IMR-90 (cell line): Measurements from ENCODE around the gene INAVA. TPM values are rescaled to one million over a fixed set of nuclear protein-coding genes. Genes with fewer than 3 reads are reported as not detected.

Experiments used
- ATAC-seq: fragments of 200-7000 bp; cut with Tn5 transposase; 2 replicates; pipeline ENCODE4 v1.9.1; 2020; ENCODE audit warnings: low read depth, mild to moderate bottlenecking, moderate library complexity
- BruUV-seq: library from RNA; stranded (reverse); fragments of 400-500 nt; replicated peaks from 2 replicates; lab custom pipeline; 2021; lab: Mats Ljungman, UMichigan
- CTCF ChIA-PET: fragments of 300-600 bp; formaldehyde crosslinking; extraction: SDS; loops from one replicate; lab custom pipeline; 2021; ENCODE audit warnings: antibody characterized with exemption; lab: Yijun Ruan, JAX
- POLR2A ChIA-PET: fragments of 300-600 bp; sonication (Branson Sonifier 250); formaldehyde crosslinking; loops from one replicate; lab custom pipeline; 2022; ENCODE audit warnings: antibody characterized with exemption; ENCODE audit not compliant: unreplicated experiment; lab: Charles Lee
- DNase-seq: peaks from one replicate; pipeline ENCODE4 v3.0.0; 2013
- H2AFZ ChIP-seq: replicated peaks from 2 replicates; pipeline ENCODE3; 2013; ENCODE audit warnings: low read length, mild to moderate bottlenecking; ENCODE audit not compliant: poor library complexity
- H2AK5ac ChIP-seq: 2 replicates; pipeline ENCODE4 v1.6.1; 2013; ENCODE audit warnings: low read depth, low read length, inconsistent platforms
- H2AK9ac ChIP-seq: replicated peaks from 2 replicates; pipeline ENCODE3; 2013; ENCODE audit warnings: mild to moderate bottlenecking, low read depth, low read length, moderate library complexity; ENCODE audit not compliant: poor library complexity
- H2BK120ac ChIP-seq: 2 replicates; pipeline ENCODE4 v1.6.1; 2013; ENCODE audit warnings: low read depth, low read length, inconsistent platforms
- H2BK15ac ChIP-seq: 3 replicates; pipeline ENCODE4 v1.6.1; 2013; ENCODE audit warnings: low read depth, low read length, inconsistent platforms
- H2BK20ac ChIP-seq: 2 replicates; pipeline ENCODE4 v1.6.1; 2013; ENCODE audit warnings: low read depth, mild to moderate bottlenecking, inconsistent platforms, low read length, moderate library complexity
- H2BK5ac ChIP-seq: 2 replicates; pipeline ENCODE4 v1.6.1; 2013; ENCODE audit warnings: mild to moderate bottlenecking, low read depth, low read length, inconsistent platforms; ENCODE audit not compliant: poor library complexity, severe bottlenecking
- H3K14ac ChIP-seq: replicated peaks from 2 replicates; pipeline ENCODE4 v1.6.1; 2013; ENCODE audit warnings: low read depth, low read length, inconsistent platforms
- H3K18ac ChIP-seq: 2 replicates; pipeline ENCODE4 v1.6.1; 2013; ENCODE audit warnings: low read depth, low read length, control low read depth
- H3K23ac ChIP-seq: 2 replicates; pipeline ENCODE4 v1.6.1; 2013; ENCODE audit warnings: low read depth, low read length, inconsistent platforms
- H3K27ac ChIP-seq: 2 replicates; pipeline ENCODE4 v1.5.1; 2013; ENCODE audit warnings: mild to moderate bottlenecking, control low read depth, low read length; ENCODE audit not compliant: insufficient read depth
- H3K27me3 ChIP-seq: 2 replicates; pipeline ENCODE4 v1.6.1; 2013; ENCODE audit warnings: low read length; ENCODE audit not compliant: control insufficient read depth, insufficient read depth
- H3K36me3 ChIP-seq: 2 replicates; pipeline ENCODE4 v1.6.1; 2013; ENCODE audit warnings: low read length, mixed read lengths; ENCODE audit not compliant: control insufficient read depth, insufficient read depth
- H3K4ac ChIP-seq: 2 replicates; pipeline ENCODE4 v1.6.1; 2013; ENCODE audit warnings: low read depth, low read length, inconsistent platforms
- H3K4me1 ChIP-seq: 2 replicates; pipeline ENCODE4 v1.6.1; 2013; ENCODE audit warnings: low read length, mixed read lengths; ENCODE audit not compliant: control insufficient read depth, insufficient read depth
- H3K4me2 ChIP-seq: 2 replicates; pipeline ENCODE4 v1.6.1; 2013; ENCODE audit warnings: low read depth, mild to moderate bottlenecking, control low read depth, low read length, moderate library complexity
- H3K4me3 ChIP-seq: 2 replicates; pipeline ENCODE4 v1.5.1; 2013; ENCODE audit warnings: low read depth, mild to moderate bottlenecking, control low read depth, low read length, moderate library complexity; ENCODE audit not compliant: insufficient read depth
- H3K56ac ChIP-seq: 2 replicates; pipeline ENCODE4 v1.6.1; 2013; ENCODE audit warnings: low read length, inconsistent platforms; ENCODE audit not compliant: insufficient read depth; ENCODE audit errors: extremely low read depth
- H3K79me1 ChIP-seq, 2 experiments: 2 replicates each; pipeline ENCODE4 v1.6.1; 2013; ENCODE audit warnings: low read length in 2 of 2, inconsistent platforms in 1 of 2, low read depth in 1 of 2
- H3K9ac ChIP-seq: 2 replicates; pipeline ENCODE4 v1.6.1; 2013; ENCODE audit warnings: low read depth, low read length, control low read depth
- H3K9me1 ChIP-seq: 2 replicates; pipeline ENCODE4 v1.6.1; 2013; ENCODE audit warnings: low read length, inconsistent platforms; ENCODE audit not compliant: insufficient read depth
- H3K9me3 ChIP-seq: 2 replicates; pipeline ENCODE4 v1.6.1; 2013; ENCODE audit warnings: low read length; ENCODE audit not compliant: control insufficient read depth, insufficient read depth
- H4K20me1 ChIP-seq: 2 replicates; pipeline ENCODE4 v1.6.1; 2013; ENCODE audit warnings: low read length, inconsistent platforms; ENCODE audit not compliant: insufficient read depth
- H4K5ac ChIP-seq: 2 replicates; pipeline ENCODE4 v1.6.1; 2013; ENCODE audit warnings: mild to moderate bottlenecking, low read depth, low read length, control low read depth
- H4K8ac ChIP-seq, 2 experiments: 2 replicates each; pipeline ENCODE4 v1.6.1; 2013; ENCODE audit warnings: low read depth in 2 of 2, low read length in 2 of 2, control low read depth in 1 of 2, inconsistent platforms in 1 of 2
- H4K91ac ChIP-seq: 2 replicates; pipeline ENCODE4 v1.6.1; 2013; ENCODE audit warnings: low read depth, low read length, inconsistent platforms; ENCODE audit not compliant: insufficient read depth
- BHLHE40 ChIP-seq: fragments of 150-350 bp; IDR thresholded peaks from 2 replicates; pipeline ENCODE4 v1.6.1; 2016; ENCODE audit warnings: mild to moderate bottlenecking, low read depth, low read length
- CEBPB ChIP-seq: IDR thresholded peaks from 2 replicates; pipeline ENCODE4 v1.6.1; 2012; ENCODE audit warnings: low read depth, low read length, improper control_type of control experiment
- CHD1 ChIP-seq: IDR thresholded peaks from 2 replicates; pipeline ENCODE4 v1.6.1; 2012; ENCODE audit warnings: low read depth, low read length, improper control_type of control experiment
- ELK1 ChIP-seq: fragments of 150-350 bp; IDR thresholded peaks from 2 replicates; pipeline ENCODE4 v1.6.1; 2016; ENCODE audit warnings: low read depth, mild to moderate bottlenecking, low read length, moderate library complexity, borderline replicate concordance
- FOS ChIP-seq: fragments of 150-350 bp; IDR thresholded peaks from 2 replicates; pipeline ENCODE4 v1.6.1; 2016; ENCODE audit warnings: low read depth, low read length
- MAFK ChIP-seq: IDR thresholded peaks from 2 replicates; pipeline ENCODE4 v1.6.1; 2012; ENCODE audit warnings: low read depth, low read length, improper control_type of control experiment
- MAZ ChIP-seq: IDR thresholded peaks from 2 replicates; pipeline ENCODE4 v1.6.1; 2012; ENCODE audit warnings: low read depth, mild to moderate bottlenecking, low read length, improper control_type of control experiment, moderate library complexity, borderline replicate concordance
- MXI1 ChIP-seq: IDR thresholded peaks from 2 replicates; pipeline ENCODE4 v1.6.1; 2012; ENCODE audit warnings: low read depth, mild to moderate bottlenecking, low read length, moderate library complexity, borderline replicate concordance
- NFE2L2 ChIP-seq: fragments of 150-350 bp; IDR thresholded peaks from 2 replicates; pipeline ENCODE4 v1.6.1; 2016; ENCODE audit warnings: low read depth, mild to moderate bottlenecking, low read length
- RAD21 ChIP-seq: IDR thresholded peaks from 2 replicates; pipeline ENCODE4 v1.6.1; 2012; ENCODE audit warnings: low read length, improper control_type of control experiment
- RCOR1 ChIP-seq: IDR thresholded peaks from 2 replicates; pipeline ENCODE4 v1.6.1; 2012; ENCODE audit warnings: mild to moderate bottlenecking, low read length, improper control_type of control experiment; ENCODE audit not compliant: insufficient replicate concordance
- RFX5 ChIP-seq: IDR thresholded peaks from 2 replicates; pipeline ENCODE4 v1.8.0; 2012; ENCODE audit warnings: low read depth, mild to moderate bottlenecking, low read length, moderate library complexity
- SMC3 ChIP-seq: fragments of 150-350 bp; IDR thresholded peaks from 2 replicates; pipeline ENCODE4 v1.6.1; 2016; ENCODE audit warnings: low read depth, mild to moderate bottlenecking, antibody characterized with exemption, low read length, moderate library complexity
- WGBS, 2 experiments: methylation state at CpG; one replicate each; pipeline versions ENCODE4 v1.1.5 to v1.1.7; 2013; ENCODE audit warnings: missing lambda C conversion rate in 2 of 2; ENCODE audit not compliant: insufficient read length in 1 of 2; ENCODE audit errors: extremely low coverage in 2 of 2; 5-methylcytosine and 5-hydroxymethylcytosine counted together
- dilution Hi-C: fragments of 300-500 bp; cut with HindIII; formaldehyde crosslinking; loops from one replicate; pipeline ENCODE4 v1.14.3; 2018; ENCODE audit warnings: low sequenced_read_pairs; ENCODE audit not compliant: unreplicated experiment
- in situ Hi-C: fragments of 300-500 bp; cut with MboI; formaldehyde crosslinking; loops from 3 replicates; pipeline ENCODE4 v1.14.3; 2019; ENCODE audit warnings: low sequenced_read_pairs, inconsistent platforms, mixed read lengths
- intact Hi-C: fragments of 100-400 bp; cut with micrococcal nuclease; formaldehyde crosslinking; loops from 2 replicates; pipeline ENCODE4 v1.10.0; 2022
- polyA plus RNA-seq, 3 experiments: library from polyadenylated mRNA; depleted of rRNA; stranded (reverse); fragments of >200 nt; gene quantifications; 2 replicates each; pipeline ENCODE4 v1.2.3, GENCODE V29; 2012; ENCODE audit warnings: low replicate concordance in 1 of 3
- total RNA-seq: library from RNA; depleted of rRNA; stranded (reverse); fragments of >200 nt; gene quantifications from 2 replicates; pipeline ENCODE4 v1.2.3, GENCODE V29; 2012
- TF ChIP-seq, protein P1 (sequence below): fragments of 150-350 bp; IDR thresholded peaks from 2 replicates; pipeline ENCODE4 v1.6.1; 2017; ENCODE audit warnings: mild to moderate bottlenecking, antibody characterized with exemption, low read length, low read depth
- TF ChIP-seq, protein P2 (sequence below): conservative IDR thresholded peaks from 2 replicates; pipeline ENCODE4 v1.5.1; 2012; ENCODE audit warnings: mild to moderate bottlenecking, low read depth, low read length, improper control_type of control experiment

The INAVA gene
- total and polyA plus RNA-seq, 2 of the 4 experiments (the other 2 are of a cell fraction), result under 0.01 to 0.07 TPM

DNA sequence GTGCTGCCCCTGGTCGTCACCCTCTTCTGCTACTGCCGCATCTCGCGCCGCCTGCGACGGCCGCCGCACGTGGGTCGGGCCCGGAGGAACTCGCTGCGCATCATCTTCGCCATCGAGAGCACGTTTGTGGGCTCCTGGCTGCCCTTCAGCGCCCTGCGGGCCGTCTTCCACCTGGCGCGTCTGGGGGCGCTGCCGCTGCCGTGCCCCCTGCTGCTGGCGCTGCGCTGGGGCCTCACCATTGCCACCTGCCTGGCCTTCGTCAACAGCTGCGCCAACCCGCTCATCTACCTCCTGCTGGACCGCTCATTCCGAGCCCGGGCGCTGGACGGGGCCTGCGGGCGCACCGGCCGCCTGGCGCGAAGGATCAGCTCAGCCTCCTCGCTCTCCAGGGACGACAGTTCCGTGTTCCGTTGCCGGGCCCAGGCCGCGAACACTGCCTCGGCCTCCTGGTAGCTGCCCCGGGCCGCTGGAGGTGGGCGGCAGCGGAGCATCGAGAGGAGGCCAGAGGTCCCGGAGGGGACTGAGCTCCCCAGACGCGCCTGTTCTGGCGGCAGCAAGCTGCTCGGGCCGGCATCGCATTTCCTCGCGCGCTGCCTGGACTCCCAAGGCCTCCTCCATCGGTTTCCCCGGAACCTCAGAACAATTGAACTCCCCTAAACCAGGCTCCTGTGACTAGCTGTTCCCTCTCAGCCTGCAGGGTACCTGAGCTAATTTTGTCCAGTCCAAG lies 20.9 kb upstream of the INAVA start:
- Histone ChIP-seq H2BK5ac (no peak overlapping the region), H3K79me1 (no peaks in the 10 kb centered on the region), H3K27me3 (peaks cover 77% of the 10 kb centered on the region), H3K36me3 (no peaks in the 10 kb centered on the region), H2BK120ac (no peak overlapping the region), H2BK20ac (no peak overlapping the region), H4K91ac (no peak overlapping the region), H3K27ac (no peak overlapping the region), H3K4me3 (no peak overlapping the region), H3K4me1 (peaks cover 6% of the 10 kb centered on the region), H3K18ac (no peak overlapping the region), H4K20me1 (no peaks in the 10 kb centered on the region), H3K4ac (no peak overlapping the region), H4K5ac (no peak overlapping the region), H3K23ac (no peak overlapping the region), H3K4me2 (peak overlapping the region; percentile 28; the same call in 1 of the 2 replicates), H2AK5ac (no peak overlapping the region), H4K8ac (no peak overlapping the region), H3K56ac (no peak overlapping the region), H3K9me1 (no peaks in the 10 kb centered on the region; the same call in 1 of the 2 replicates), H3K9ac (no peak overlapping the region), H2BK15ac (no peak overlapping the region), H3K9me3 (no peaks in the 10 kb centered on the region), H2AFZ (peak overlapping the region; percentile 82), H3K14ac (no peak overlapping the region), H2AK9ac (peak overlapping the region; percentile 52)
- ChIA-PET POLR2A (no interaction called here), CTCF (interaction anchor here (0.6 kb wide), 1 partner anchor 252 kb away, joined by 3 read pairs; no protein-coding TSS in a partner anchor)
- intact Hi-C loops (no loop called here), dilution Hi-C loops (no loop called here), in situ Hi-C loops (no loop called here)
- DNase-seq, result no peak
- 8% methylated on average over 46 of the region's 66 CpGs; no CpG with 5 or more reads in 1 of the 2 experiments for WGBS, 2 experiments
- ATAC-seq, result peak; percentile 30
- no TSS peak for BruUV-seq
- TF ChIP-seq CEBPB (no peak), BHLHE40 (no peak), NFE2L2 (no peak), CHD1 (no peak), FOS (no peak), MAZ (no peak), ELK1 (no peak), RAD21 (no peak), RCOR1 (no peak), MXI1 (no peak), MAFK (no peak), RFX5 (no peak), SMC3 (no peak)
- TF ChIP-seq, protein P1, sequence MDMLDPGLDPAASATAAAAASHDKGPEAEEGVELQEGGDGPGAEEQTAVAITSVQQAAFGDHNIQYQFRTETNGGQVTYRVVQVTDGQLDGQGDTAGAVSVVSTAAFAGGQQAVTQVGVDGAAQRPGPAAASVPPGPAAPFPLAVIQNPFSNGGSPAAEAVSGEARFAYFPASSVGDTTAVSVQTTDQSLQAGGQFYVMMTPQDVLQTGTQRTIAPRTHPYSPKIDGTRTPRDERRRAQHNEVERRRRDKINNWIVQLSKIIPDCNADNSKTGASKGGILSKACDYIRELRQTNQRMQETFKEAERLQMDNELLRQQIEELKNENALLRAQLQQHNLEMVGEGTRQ, result no peak
- TF ChIP-seq, protein P2, sequence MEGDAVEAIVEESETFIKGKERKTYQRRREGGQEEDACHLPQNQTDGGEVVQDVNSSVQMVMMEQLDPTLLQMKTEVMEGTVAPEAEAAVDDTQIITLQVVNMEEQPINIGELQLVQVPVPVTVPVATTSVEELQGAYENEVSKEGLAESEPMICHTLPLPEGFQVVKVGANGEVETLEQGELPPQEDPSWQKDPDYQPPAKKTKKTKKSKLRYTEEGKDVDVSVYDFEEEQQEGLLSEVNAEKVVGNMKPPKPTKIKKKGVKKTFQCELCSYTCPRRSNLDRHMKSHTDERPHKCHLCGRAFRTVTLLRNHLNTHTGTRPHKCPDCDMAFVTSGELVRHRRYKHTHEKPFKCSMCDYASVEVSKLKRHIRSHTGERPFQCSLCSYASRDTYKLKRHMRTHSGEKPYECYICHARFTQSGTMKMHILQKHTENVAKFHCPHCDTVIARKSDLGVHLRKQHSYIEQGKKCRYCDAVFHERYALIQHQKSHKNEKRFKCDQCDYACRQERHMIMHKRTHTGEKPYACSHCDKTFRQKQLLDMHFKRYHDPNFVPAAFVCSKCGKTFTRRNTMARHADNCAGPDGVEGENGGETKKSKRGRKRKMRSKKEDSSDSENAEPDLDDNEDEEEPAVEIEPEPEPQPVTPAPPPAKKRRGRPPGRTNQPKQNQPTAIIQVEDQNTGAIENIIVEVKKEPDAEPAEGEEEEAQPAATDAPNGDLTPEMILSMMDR, result no peak
